ENCODE measurements around the gene TMEM89.

TMEM89 gene, protein sequence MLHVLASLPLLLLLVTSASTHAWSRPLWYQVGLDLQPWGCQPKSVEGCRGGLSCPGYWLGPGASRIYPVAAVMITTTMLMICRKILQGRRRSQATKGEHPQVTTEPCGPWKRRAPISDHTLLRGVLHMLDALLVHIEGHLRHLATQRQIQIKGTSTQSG

DNA sequence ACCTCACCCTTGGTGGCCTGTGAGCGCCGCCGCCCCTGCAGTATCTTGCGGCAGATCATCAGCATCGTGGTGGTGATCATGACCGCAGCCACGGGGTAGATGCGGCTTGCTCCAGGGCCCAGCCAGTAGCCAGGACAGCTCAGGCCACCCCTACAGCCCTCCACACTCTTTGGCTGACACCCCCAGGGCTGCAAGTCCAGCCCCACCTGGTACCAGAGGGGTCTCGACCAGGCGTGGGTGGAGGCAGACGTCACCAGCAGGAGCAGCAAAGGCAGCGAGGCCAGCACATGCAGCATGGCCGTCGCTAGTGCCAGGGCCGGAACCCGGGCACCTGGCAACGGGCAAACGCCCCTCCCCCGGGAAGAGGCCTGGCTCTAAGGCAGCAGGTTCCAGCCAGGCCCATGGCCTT is at the start of gene TMEM89:
Gene TMEM89, minus strand, starts transcription at position 309 of the 409 bp plus-strand sequence. Its CDS starts 13 bp downstream, at position 296.
- DNase-seq (ENCODE audit: low read depth) = no peak
- H3K4me3 ChIP-seq (ENCODE audit: low read depth, low read length) = no peak within 1 kb of the TSS
- TF ChIP-seq, protein P1, sequence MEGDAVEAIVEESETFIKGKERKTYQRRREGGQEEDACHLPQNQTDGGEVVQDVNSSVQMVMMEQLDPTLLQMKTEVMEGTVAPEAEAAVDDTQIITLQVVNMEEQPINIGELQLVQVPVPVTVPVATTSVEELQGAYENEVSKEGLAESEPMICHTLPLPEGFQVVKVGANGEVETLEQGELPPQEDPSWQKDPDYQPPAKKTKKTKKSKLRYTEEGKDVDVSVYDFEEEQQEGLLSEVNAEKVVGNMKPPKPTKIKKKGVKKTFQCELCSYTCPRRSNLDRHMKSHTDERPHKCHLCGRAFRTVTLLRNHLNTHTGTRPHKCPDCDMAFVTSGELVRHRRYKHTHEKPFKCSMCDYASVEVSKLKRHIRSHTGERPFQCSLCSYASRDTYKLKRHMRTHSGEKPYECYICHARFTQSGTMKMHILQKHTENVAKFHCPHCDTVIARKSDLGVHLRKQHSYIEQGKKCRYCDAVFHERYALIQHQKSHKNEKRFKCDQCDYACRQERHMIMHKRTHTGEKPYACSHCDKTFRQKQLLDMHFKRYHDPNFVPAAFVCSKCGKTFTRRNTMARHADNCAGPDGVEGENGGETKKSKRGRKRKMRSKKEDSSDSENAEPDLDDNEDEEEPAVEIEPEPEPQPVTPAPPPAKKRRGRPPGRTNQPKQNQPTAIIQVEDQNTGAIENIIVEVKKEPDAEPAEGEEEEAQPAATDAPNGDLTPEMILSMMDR (conservative IDR thresholded peaks at IDR 0.05; ENCODE audit: low read depth, low read length) = no peak

DNA sequence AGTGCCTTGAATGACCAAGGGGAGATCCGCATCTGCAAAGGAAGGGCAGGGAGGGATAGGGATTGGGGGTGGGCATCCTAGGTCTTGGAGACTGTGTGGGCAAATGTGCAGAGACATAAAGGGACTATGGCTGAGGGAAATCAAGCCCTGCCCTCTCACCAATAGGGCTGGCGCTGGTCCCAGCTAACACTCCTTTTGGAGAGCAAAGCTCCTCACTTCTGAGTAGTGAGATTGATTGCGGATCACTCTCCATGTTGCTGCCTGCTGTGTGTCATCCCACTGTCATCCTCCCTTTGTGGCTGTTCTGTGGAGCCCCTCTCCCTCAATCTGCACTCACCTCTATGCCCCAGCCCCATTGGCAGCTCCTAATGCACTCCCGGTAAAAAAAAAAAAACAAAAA is 43.4 kb upstream of the TMEM89 start:
- TF ChIP-seq, protein P1 (conservative IDR thresholded peaks at IDR 0.05; ENCODE audit: low read depth, low read length) = no peak
- DNase-seq (ENCODE audit: low read depth) = no peak
- H3K4me3 ChIP-seq (ENCODE audit: low read depth, low read length) = no peak overlapping the region

DNA sequence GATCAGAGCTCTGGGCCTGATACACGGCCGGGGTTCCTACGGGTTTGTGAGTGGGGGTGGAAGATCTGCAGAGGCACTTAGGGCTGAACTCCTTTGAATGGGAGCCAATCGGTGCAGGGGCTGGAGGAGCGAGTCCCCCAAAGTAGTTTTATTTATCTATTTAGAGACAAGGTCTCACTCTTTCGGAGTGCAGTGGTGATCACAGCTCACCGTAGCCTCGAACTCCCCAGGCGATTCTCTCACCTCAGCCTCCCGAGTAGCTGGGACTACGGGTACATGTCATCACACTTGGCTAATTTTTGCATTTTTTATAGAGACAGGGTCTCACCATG is 42.7 kb upstream of the TMEM89 start:
- DNase-seq (ENCODE audit: low read depth) = no peak
- H3K4me3 ChIP-seq (ENCODE audit: low read depth, low read length) = no peak overlapping the region
- TF ChIP-seq, protein P1 (conservative IDR thresholded peaks at IDR 0.05; ENCODE audit: low read depth, low read length) = no peak

DNA sequence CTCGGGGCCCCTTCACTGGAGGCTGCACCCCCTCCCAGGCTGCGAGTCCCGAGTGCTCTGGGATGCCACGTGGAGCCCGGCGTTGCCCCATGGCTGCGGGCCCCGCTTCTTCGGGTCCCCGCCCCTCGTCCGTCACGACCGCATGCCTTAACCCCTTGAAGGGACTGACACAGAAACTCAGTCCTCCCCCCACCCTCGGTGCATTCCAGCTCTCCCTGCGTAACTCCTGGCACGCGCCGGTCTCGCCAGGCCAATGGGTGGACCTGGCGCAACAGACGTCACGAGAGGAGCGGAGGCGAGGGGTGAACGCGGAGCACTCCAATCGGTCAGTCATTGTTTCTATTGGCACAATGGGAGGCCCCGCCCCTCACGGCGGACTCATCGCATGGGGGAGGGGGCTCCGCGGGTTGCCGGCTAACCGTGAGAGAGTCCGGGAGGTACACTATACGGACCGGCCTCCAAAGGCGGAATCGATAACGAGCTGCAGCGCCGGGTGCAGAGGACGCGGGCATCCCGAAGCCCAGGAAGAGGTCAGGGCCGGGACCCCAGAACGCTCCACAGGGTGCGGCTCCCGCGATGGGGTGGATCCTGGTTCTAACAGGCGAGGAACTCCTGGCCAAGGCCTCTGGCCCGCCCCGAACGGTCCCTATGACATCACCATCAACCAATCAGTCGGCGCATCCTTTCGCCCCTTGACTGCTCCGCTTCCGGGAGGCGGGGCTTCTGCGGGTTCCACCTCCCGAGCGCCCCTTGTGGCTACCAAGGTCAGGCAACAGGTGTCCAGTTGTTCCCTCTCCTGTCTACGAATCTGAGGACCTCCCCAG is 42.1 kb upstream of the TMEM89 start:
- TF ChIP-seq, protein P1 (conservative IDR thresholded peaks at IDR 0.05; ENCODE audit: low read depth, low read length) = peak; percentile 70

DNA sequence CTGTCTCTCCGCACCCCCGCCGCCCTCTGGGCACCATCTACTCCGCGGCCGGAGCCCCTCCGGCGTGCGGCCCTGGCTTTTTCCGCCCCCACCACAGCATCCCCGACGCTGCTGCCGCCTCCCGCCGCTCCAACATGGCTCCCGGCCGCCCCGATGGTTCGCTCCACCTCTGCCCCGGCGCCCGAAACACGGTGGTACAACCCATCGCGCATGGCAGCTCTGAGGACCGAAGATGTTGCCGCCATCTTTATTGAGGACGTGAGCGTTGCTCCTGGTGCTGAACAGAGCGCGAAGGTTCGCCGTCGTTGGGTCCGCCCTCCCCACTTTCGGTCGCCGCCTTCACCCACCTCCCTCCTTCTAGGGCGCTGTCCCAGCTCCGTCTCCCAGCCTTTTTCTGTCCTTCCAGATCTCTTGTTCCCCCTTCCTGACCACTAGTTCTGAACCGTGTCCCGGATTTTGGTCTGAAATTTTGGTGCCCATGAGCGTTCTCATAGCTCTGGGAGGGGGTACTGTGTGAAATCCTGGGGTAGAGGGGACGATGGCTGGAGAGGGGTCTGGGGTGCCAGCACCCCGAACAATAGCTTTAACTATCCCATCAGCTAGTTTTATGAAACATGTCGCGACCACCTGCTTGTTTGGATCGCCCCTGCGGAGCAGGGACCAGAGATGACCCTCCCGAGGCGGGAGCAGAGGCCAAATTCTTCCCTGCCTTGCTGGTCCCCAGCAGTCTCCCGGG is 41.4 kb upstream of the TMEM89 start, which contains the start of gene CELSR3:
Gene CELSR3, minus strand, starts transcription at position 134 of the 736 bp plus-strand sequence. CDS start 252 bp downstream, outside the sequence.
- H3K4me3 ChIP-seq (ENCODE audit: low read depth, low read length) = peak within 1 kb of the TSS; percentile 67
- DNase-seq (ENCODE audit: low read depth) = peak; percentile 95
- TF ChIP-seq, protein P1 (conservative IDR thresholded peaks at IDR 0.05; ENCODE audit: low read depth, low read length) = no peak

More for the DNA sequence above, 42.1 kb upstream of the TMEM89 start:
- peak; percentile 99 for DNase-seq (ENCODE audit: low read depth)
- H3K4me3 ChIP-seq (ENCODE audit: low read depth, low read length) = peak overlapping the region; percentile 67

DNA sequence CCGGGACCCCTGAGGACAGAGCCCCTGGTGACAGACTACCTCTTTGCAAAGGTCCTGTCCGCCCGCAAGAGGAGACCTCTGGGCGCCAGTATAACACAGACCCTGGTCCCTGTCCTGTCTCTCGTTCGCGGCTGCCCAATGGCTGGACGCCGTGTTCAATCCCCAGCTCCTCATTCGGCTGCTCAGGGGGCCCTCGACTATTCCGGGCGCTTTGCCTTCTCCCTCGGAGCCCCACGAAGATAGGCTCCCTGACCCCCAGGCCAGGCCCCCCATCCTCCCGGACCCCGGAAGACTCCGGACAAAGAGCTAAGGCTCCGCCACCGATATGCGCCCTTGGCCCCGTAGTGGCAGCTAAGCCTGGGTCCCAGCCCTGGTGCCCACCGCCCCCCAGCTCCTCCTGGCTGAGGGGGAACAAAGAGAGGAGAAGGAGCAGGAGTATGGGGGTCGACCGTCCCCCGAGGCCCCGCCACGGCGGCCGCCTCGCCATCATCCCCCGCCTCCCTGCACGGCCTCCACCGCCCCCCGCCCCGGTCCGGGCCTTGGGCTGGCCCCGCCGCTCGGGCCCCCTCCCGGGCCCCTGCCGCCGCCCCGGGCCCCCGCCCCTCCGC is 40.7 kb upstream of the TMEM89 start:
- H3K4me3 ChIP-seq (ENCODE audit: low read depth, low read length) = peak overlapping the region; percentile 67
- DNase-seq (ENCODE audit: low read depth) = no peak
- TF ChIP-seq, protein P1 (conservative IDR thresholded peaks at IDR 0.05; ENCODE audit: low read depth, low read length) = no peak
